Measurements from ENCODE around the gene DUSP28. TPM values are rescaled to one million over a fixed set of nuclear protein-coding genes. Genes with fewer than 3 reads are reported as not detected.

DUSP28 gene
- total and polyA plus RNA-seq, 12 donors: 4.9 to 22.2 (median 8.5) TPM

DNA sequence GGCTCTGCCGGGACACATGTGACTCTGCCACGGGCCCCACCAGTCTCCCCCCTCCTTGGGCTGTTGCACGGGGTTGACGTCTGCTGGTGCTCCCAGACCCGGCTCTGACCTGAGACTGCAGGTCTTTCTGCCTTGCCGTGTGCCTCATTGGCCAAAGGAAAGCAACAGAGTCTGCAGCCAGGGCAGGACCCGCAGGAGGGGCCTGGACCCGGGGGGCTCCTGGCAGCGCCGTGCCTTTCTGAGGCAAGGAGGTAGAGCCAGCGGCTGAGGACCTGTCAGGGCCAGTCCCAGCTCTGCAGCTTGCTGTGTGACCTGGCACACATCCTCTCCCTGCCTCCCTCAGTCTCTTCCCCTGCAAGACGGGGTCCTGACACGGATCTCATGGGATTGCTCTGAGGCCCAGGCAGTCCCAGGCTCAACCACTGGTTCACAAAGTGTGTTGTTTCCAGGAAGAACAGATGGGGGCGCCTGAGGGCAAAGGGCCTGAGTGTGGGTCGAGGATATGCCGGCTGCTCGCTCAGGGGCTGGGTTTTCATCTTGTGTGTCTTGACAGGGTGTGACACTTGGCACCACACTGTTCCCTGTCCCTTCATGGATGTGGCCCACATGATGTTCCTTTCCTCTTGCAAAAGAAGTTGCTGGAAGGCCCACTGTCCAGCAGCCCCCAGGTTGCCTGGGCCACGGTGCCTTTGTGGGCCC is 35.4 kb downstream of the DUSP28 start:
- Histone ChIP-seq H3K4me3 (no peak overlapping the region), H3K27me3 (no peaks in the 10 kb centered on the region), H3K9me3 (replicated peaks in 1 of 3) (no peaks in the 10 kb centered on the region), H3K27ac (no peak overlapping the region), H3K36me3 (replicated peaks in 1 of 2) (peaks cover 0 to 39% of the 10 kb centered on the region in 2 donors), H3K4me1 (replicated peaks in 1 of 2) (no peaks in the 10 kb centered on the region)
- DNase-seq: peak in 4 of 7 donors; percentile 7 to 25 (median 15)
- no peak for TF ChIP-seq POLR2A (IDR thresholded peaks at IDR 0.05)
- no peak for TF ChIP-seq CTCF (IDR thresholded peaks at IDR 0.05)
- intact Hi-C loops (cut with DNase I): no loop called here
- 74 to 82% (median 77%) methylated on average over 8 to 18 of the region's 18 CpGs for WGBS, 4 donors

DNA sequence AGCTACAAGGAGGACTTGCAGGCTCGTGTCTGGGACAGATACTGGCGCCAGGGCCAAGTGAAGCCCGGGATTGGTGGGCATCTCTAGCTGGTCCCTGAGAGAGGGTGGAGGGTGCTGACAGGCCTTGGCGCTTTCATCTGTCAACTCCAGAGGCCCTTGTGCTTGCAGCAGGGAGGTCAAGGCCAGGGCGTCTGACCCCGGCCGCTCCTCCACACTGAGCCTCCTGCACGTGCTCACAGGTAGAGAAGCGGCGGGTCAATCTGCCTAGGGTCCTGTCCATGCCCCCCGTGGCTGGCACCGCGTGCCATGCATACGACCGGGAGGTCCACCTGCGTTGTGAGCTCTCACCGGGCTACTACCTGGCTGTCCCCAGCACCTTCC is 35.9 kb downstream of the DUSP28 start:
- Histone ChIP-seq H3K27me3 (no peaks in the 10 kb centered on the region), H3K27ac (no peak overlapping the region), H3K4me3 (no peak overlapping the region), H3K4me1 (replicated peaks in 1 of 2) (no peaks in the 10 kb centered on the region), H3K36me3 (replicated peaks in 1 of 2) (peaks cover 0 to 34% of the 10 kb centered on the region in 2 donors), H3K9me3 (replicated peaks in 1 of 3) (no peaks in the 10 kb centered on the region)
- TF ChIP-seq CTCF (IDR thresholded peaks at IDR 0.05): no peak
- no peak for TF ChIP-seq POLR2A (IDR thresholded peaks at IDR 0.05)
- DNase-seq: peak in 4 of 7 donors; percentile 3 to 18 (median 10)
- 83 to 91% (median 89%) methylated on average over 11 to 17 of the region's 17 CpGs for WGBS, 4 donors
- intact Hi-C loops (cut with DNase I): no loop called here

- DNase-seq: peak in 4 of 7 donors; percentile 5 to 19 (median 13)
- TF ChIP-seq CTCF (IDR thresholded peaks at IDR 0.05) (no peak), POLR2A (IDR thresholded peaks at IDR 0.05) (no peak)
- no peak overlapping the region for H3K27ac ChIP-seq
- no peak overlapping the region for H3K4me3 ChIP-seq
- H3K4me1 ChIP-seq (replicated peaks in 1 of 2): no peaks in the 10 kb centered on the region
- H3K27me3 ChIP-seq: no peaks in the 10 kb centered on the region
- peaks cover 0 to 29% of the 10 kb centered on the region in 2 donors for H3K36me3 ChIP-seq (replicated peaks in 1 of 2)
- H3K9me3 ChIP-seq (replicated peaks in 1 of 3): no peaks in the 10 kb centered on the region
- 88 to 92% (median 88%) methylated on average over 11 to 23 of the region's 23 CpGs; no CpG with 5 or more reads in 1 of the 4 donors for WGBS, 4 donors
- intact Hi-C loops (cut with DNase I): no loop called here
Measured at GRCh38 chr2:240596491-240596931, 36.4 kb downstream of the DUSP28 start.

GRCh38 chr2:240597054-240597418 is 36.9 kb downstream of the DUSP28 start:
- Histone ChIP-seq H3K36me3 (replicated peaks in 1 of 2) (peaks cover 0 to 24% of the 10 kb centered on the region in 2 donors), H3K27ac (no peak overlapping the region), H3K4me3 (no peak overlapping the region), H3K9me3 (replicated peaks in 1 of 3) (no peaks in the 10 kb centered on the region), H3K27me3 (no peaks in the 10 kb centered on the region), H3K4me1 (replicated peaks in 1 of 2) (no peaks in the 10 kb centered on the region)
- no peak for TF ChIP-seq CTCF (IDR thresholded peaks at IDR 0.05)
- TF ChIP-seq POLR2A (IDR thresholded peaks at IDR 0.05): no peak
- DNase-seq: peak in 3 of 7 donors; percentile 6 to 12 (median 6)
- intact Hi-C loops (cut with DNase I): no loop called here
- 88 to 92% (median 90%) methylated on average over 7 to 10 of the region's 10 CpGs for WGBS, 4 donors
